ENCODE results near the gene COP1.
"Not testable (repeated sequence)": the region's sequence is repeated elsewhere in the genome, so short reads cannot be mapped to it uniquely, and the experiment has no call there.

GRCh38 chr1:176087746-176088145 is 119.3 kb downstream of the COP1 start:
- not testable (repeated sequence) for TF ChIP-seq CTCF (optimal IDR thresholded peaks at IDR 0.05 in 1 of 3, IDR thresholded peaks at IDR 0.05 in 1 of 3, conservative IDR thresholded peaks at IDR 0.05 in 1 of 3; ENCODE audit: extremely low read depth in 1 of 3, insufficient read depth in 2 of 3, low read length in 3 of 3); EZH2 (IDR thresholded peaks at IDR 0.05; ENCODE audit: low read length)
